ENCODE results near the gene CSRP2. TPM values are rescaled to one million over a fixed set of nuclear protein-coding genes. Genes with fewer than 3 reads are reported as not detected.

The CSRP2 gene
- total and polyA plus RNA-seq, 2 donors (not counting 1 experiment from before 2014, with no cell fraction given), result 56.8 to 199 TPM

DNA sequence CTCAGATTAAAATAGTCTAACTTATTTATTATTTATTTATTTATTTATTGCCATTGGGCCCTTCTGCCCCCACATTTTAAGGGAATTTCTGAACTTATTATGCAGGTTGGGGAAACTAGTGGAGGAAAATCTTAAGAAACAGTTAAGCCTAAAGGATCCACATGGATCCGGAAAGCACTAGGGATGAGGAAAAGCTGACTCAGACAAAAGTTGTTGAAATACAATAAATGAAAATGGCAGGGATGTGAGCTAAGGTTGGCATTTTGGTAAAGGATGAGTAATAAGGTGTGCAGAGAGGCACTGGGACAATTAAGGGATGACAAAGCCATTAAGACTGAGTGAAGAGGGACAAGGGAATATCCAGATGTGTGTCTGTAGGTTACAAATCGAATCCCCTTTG, 20.7 kb upstream of the CSRP2 start:
- no peaks in the 10 kb centered on the region for H4K20me1 ChIP-seq (ENCODE audit: control insufficient read depth, extremely low read depth, insufficient read depth, low read length)
- no peak overlapping the region for H3K9ac ChIP-seq (ENCODE audit: insufficient read depth, low read length)
- H2AFZ ChIP-seq (ENCODE audit: low read length), result no peak overlapping the region
- H3K27ac ChIP-seq (ENCODE audit: insufficient read depth, low read length), result no peak overlapping the region
- no peak overlapping the region for H3K4me2 ChIP-seq (ENCODE audit: extremely low read depth, insufficient read depth, low read length)
- H3K27me3 ChIP-seq (ENCODE audit: control insufficient read depth, insufficient read depth, low read length), result no peaks in the 10 kb centered on the region
- H3K4me3 ChIP-seq (replicated peaks in 1 of 4; ENCODE audit: control extremely low read depth in 1 of 4, insufficient read depth in 1 of 4, low read depth in 3 of 4, low read length in 4 of 4), result no peak overlapping the region
- H3K9me3 ChIP-seq (ENCODE audit: control insufficient read depth, insufficient read depth, low read depth, low read length), result no peaks in the 10 kb centered on the region
- no peak for DNase-seq (ENCODE audit: low read depth in 2 of 2)
- H3K4me1 ChIP-seq (ENCODE audit: control insufficient read depth, extremely low read depth, insufficient read depth, low read length), result no peaks in the 10 kb centered on the region
- no peak for TF ChIP-seq EZH2 (IDR thresholded peaks at IDR 0.05; ENCODE audit: low read length, missing control alignments)
- TF ChIP-seq, protein P1, sequence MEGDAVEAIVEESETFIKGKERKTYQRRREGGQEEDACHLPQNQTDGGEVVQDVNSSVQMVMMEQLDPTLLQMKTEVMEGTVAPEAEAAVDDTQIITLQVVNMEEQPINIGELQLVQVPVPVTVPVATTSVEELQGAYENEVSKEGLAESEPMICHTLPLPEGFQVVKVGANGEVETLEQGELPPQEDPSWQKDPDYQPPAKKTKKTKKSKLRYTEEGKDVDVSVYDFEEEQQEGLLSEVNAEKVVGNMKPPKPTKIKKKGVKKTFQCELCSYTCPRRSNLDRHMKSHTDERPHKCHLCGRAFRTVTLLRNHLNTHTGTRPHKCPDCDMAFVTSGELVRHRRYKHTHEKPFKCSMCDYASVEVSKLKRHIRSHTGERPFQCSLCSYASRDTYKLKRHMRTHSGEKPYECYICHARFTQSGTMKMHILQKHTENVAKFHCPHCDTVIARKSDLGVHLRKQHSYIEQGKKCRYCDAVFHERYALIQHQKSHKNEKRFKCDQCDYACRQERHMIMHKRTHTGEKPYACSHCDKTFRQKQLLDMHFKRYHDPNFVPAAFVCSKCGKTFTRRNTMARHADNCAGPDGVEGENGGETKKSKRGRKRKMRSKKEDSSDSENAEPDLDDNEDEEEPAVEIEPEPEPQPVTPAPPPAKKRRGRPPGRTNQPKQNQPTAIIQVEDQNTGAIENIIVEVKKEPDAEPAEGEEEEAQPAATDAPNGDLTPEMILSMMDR (conservative IDR thresholded peaks at IDR 0.05 in 1 of 2, IDR thresholded peaks at IDR 0.05 in 1 of 2; ENCODE audit: low read depth in 1 of 2, low read length in 2 of 2), result no peak
- no peaks in the 10 kb centered on the region for H3K36me3 ChIP-seq (ENCODE audit: control insufficient read depth, insufficient read depth, low read length)
- no peaks in the 10 kb centered on the region for H3K79me2 ChIP-seq (ENCODE audit: control insufficient read depth, insufficient read depth, low read length)

GRCh38 chr12:76898442-76898841, 19.6 kb upstream of the CSRP2 start:
- H3K27me3 ChIP-seq (ENCODE audit: control insufficient read depth, insufficient read depth, low read length), result no peaks in the 10 kb centered on the region
- TF ChIP-seq EZH2 (IDR thresholded peaks at IDR 0.05; ENCODE audit: low read length, missing control alignments), result no peak
- TF ChIP-seq, protein P1 (conservative IDR thresholded peaks at IDR 0.05 in 1 of 2, IDR thresholded peaks at IDR 0.05 in 1 of 2; ENCODE audit: low read depth in 1 of 2, low read length in 2 of 2), result no peak
- H3K79me2 ChIP-seq (ENCODE audit: control insufficient read depth, insufficient read depth, low read length), result no peaks in the 10 kb centered on the region
- no peaks in the 10 kb centered on the region for H4K20me1 ChIP-seq (ENCODE audit: control insufficient read depth, extremely low read depth, insufficient read depth, low read length)
- H3K27ac ChIP-seq (ENCODE audit: insufficient read depth, low read length), result no peak overlapping the region
- H3K4me1 ChIP-seq (ENCODE audit: control insufficient read depth, extremely low read depth, insufficient read depth, low read length), result no peaks in the 10 kb centered on the region
- H3K9ac ChIP-seq (ENCODE audit: insufficient read depth, low read length), result no peak overlapping the region
- H3K36me3 ChIP-seq (ENCODE audit: control insufficient read depth, insufficient read depth, low read length), result no peaks in the 10 kb centered on the region
- no peaks in the 10 kb centered on the region for H3K9me3 ChIP-seq (ENCODE audit: control insufficient read depth, insufficient read depth, low read depth, low read length)
- no peak overlapping the region for H3K4me2 ChIP-seq (ENCODE audit: extremely low read depth, insufficient read depth, low read length)
- no peak overlapping the region for H2AFZ ChIP-seq (ENCODE audit: low read length)
- peak; percentile 23 to 39 for DNase-seq (ENCODE audit: low read depth in 2 of 2)
- no peak overlapping the region for H3K4me3 ChIP-seq (replicated peaks in 1 of 4; ENCODE audit: control extremely low read depth in 1 of 4, insufficient read depth in 1 of 4, low read depth in 3 of 4, low read length in 4 of 4)

DNA sequence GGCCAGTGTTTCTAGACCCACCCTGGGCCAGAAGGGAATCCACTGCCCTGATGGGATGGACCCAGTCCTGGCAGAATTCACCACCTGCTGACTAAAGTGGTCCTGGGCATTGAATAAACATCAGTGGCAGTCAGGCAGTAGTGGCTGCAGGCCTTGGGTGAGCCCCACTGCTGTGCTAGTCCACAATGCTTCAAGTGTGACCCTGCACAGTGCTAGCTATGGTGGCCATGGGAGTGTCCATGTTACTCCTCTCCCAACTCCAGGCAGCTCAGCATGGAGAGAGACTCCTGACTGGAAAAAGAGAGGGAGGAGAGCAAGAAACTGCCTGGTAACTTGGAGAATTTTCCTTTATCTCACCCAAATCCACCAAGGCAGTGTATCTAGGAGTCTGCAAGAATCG, 17.5 kb upstream of the CSRP2 start:
- H3K4me1 ChIP-seq (ENCODE audit: control insufficient read depth, extremely low read depth, insufficient read depth, low read length), result no peaks in the 10 kb centered on the region
- no peaks in the 10 kb centered on the region for H3K79me2 ChIP-seq (ENCODE audit: control insufficient read depth, insufficient read depth, low read length)
- no peak for TF ChIP-seq EZH2 (IDR thresholded peaks at IDR 0.05; ENCODE audit: low read length, missing control alignments)
- TF ChIP-seq, protein P1 (conservative IDR thresholded peaks at IDR 0.05 in 1 of 2, IDR thresholded peaks at IDR 0.05 in 1 of 2; ENCODE audit: low read depth in 1 of 2, low read length in 2 of 2), result no peak
- H3K9ac ChIP-seq (ENCODE audit: insufficient read depth, low read length), result no peak overlapping the region
- H3K4me3 ChIP-seq (replicated peaks in 1 of 4; ENCODE audit: control extremely low read depth in 1 of 4, insufficient read depth in 1 of 4, low read depth in 3 of 4, low read length in 4 of 4), result no peak overlapping the region
- DNase-seq (ENCODE audit: low read depth in 2 of 2), result no peak
- no peak overlapping the region for H3K4me2 ChIP-seq (ENCODE audit: extremely low read depth, insufficient read depth, low read length)
- H2AFZ ChIP-seq (ENCODE audit: low read length), result no peak overlapping the region
- no peaks in the 10 kb centered on the region for H3K36me3 ChIP-seq (ENCODE audit: control insufficient read depth, insufficient read depth, low read length)
- H4K20me1 ChIP-seq (ENCODE audit: control insufficient read depth, extremely low read depth, insufficient read depth, low read length), result no peaks in the 10 kb centered on the region
- H3K27ac ChIP-seq (ENCODE audit: insufficient read depth, low read length), result no peak overlapping the region
- H3K9me3 ChIP-seq (ENCODE audit: control insufficient read depth, insufficient read depth, low read depth, low read length), result no peaks in the 10 kb centered on the region
- no peaks in the 10 kb centered on the region for H3K27me3 ChIP-seq (ENCODE audit: control insufficient read depth, insufficient read depth, low read length)

Measured in fibroblast of lung (primary cell).